Left ventricle myocardium superior (tissue), 1 donor: ENCODE results near the gene OR5D14. TPM values are rescaled to one million over a fixed set of nuclear protein-coding genes. Genes with fewer than 3 reads are reported as not detected.

Experiments
- ATAC-seq: fragments of 200-7000 bp; cut with Tn5 transposase; one replicate; pipeline ENCODE4 v1.9.1; 2020; ENCODE audit warnings: mild to moderate bottlenecking, moderate library complexity
- DNase-seq: peaks from one replicate; pipeline ENCODE4 v3.0.0-alpha.2; 2020
- intact Hi-C: fragments of 100-400 bp; cut with micrococcal nuclease; formaldehyde crosslinking; loops from one replicate; pipeline ENCODE4 v1.11.0; 2022
- long read RNA-seq: library from polyadenylated mRNA; unstranded; transcript quantifications from one replicate; pipeline ENCODE4 v2.0.0, GENCODE V29; 2021
- total RNA-seq: library from RNA; stranded (reverse); fragmentation: NEBNext Ultra II Directional; extraction: Animal tissue kit (Norgen Biotek cat#: 25700); gene quantifications from one replicate; pipeline ENCODE4 v1.2.1, GENCODE V29; 2021
- donor health status: DM: no; HTN: yes; CAD: no; lungs with severe emphysema.

OR5D14 gene
- total RNA-seq: not detected
- long read RNA-seq: 0 reads

DNA sequence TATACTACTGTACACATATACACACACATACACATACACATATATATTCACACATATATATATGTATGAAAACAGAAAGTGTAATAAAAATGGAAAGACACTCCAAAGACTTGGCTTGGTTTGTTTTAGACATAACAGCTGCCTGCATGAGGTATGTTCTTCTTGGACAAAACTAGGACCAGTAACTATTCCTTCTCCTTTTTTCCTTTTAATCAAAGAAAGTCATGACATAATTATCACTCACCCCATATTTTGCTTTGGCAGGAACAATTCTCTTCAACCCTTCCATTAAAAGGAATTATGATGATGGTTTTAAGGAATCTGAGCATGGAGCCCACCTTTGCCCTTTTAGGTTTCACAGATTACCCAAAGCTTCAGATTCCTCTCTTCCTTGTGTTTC, at the start of gene OR5D14:
OR5D14 (plus strand) TSS at position 301 of the 400 bp plus-strand sequence; CDS start at position 301, 0 bp downstream.
- ATAC-seq (no peak), DNase-seq (no peak)
- intact Hi-C loops: no loop called here

DNA sequence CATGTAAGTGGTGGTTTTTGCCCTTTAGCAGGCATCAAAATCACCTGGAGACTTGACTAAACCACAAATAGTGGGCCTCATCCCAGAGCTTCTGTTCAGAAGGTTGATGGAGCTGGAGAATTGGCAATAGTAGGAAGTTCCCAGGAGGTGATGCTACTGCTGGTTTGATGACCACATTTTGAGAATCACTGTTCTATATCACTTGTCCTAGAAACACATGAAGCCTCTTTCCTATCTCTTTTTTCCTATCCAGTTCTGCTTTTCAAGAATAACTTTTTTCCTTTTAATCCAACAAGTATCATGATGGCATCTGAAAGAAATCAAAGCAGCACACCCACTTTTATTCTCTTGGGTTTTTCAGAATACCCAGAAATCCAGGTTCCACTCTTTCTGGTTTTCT, 22.2 kb upstream of the OR5D14 start, which contains the start of gene OR5D13:
OR5D13 (plus strand) TSS at position 301 of the 400 bp plus-strand sequence; CDS start at position 301, 0 bp downstream.
- intact Hi-C loops: no loop called here
- ATAC-seq (no peak), DNase-seq (no peak)

DNA sequence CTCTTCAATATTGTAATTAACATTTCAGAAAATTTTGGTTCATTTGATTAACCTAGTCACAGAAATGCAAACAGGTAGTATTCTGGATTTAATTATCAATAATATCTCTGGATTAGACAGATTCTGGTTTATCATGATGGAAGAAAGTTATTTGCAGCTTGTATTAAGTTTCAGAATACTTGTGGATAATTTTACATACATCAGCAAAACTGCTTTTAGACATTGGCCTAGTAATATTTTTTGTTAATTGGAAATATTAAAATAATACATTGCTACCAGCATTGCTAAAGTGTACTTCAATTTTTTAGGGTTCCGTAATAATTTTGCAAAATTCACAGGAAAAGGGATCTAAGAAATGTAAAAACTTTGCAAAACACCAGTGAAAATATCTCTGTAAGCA, 3.8 kb upstream of the OR5D14 start:
- ATAC-seq (no peak), DNase-seq (no peak)
- intact Hi-C loops: no loop called here

DNA sequence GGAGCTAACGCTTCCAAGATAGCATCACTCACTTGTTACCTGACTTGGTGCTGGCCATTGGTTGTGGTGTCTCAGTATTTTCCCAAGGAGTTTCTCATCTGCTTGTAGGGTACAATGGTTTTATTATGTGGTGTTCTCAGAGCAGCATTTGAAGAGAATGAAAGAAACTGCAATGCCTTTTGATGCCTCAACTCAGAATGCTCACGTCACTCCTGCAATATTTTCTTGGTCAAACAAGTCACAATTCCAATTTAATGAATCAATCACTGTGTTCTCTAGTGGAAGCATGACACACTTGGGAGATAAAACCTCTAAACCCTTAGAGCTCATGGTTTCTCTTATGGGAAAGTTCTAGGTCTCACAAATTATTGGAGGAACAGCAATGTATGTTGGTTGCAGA, 2.0 kb upstream of the OR5D14 start:
- no peak for DNase-seq
- ATAC-seq: no peak
- intact Hi-C loops: no loop called here

DNA sequence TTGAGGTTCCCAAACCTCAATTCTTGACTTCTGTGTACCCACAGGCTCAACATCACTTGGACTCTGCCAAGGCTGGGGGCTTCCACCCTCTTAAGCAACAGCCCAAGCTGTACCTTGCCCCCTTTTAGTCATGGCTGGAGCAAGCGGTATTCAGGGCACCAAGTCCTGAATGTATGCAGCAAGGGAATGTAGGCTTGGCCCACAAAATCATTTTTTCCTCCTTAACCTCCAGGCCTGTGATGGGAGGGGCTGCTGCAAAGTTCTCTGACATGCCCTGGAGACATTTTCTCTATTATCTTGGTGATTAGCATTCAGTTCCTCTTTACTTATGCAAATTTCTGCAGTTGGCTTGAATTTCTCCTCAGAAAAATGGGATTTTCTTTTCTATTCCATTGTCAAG, 10.9 kb downstream of the OR5D14 start:
- ATAC-seq (no peak), DNase-seq (no peak)
- intact Hi-C loops: no loop called here

DNA sequence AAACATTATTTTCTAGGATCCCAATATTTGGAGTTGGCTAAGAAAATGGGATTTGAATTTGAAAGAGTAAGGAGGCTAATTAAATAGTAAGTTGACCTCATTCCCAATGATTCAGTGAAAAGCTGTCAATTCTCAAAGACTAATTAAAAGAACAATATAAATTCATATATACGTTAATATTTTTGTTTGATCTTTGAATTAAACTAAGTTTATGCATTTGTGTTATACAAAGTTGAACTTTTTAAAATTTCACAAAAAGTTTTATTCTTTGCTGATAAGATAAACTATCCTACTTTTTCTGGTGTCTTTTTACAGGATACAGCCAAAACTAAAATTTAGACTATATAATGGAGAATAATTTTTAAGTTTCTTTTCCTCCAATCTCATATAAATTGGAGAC, 15.7 kb downstream of the OR5D14 start, which contains the start of gene OR5L1:
OR5L1 (plus strand) TSS at position 301 of the 400 bp plus-strand sequence. CDS start 100 bp downstream, outside the sequence.
- DNase-seq (no peak), ATAC-seq (no peak)
- intact Hi-C loops: no loop called here

DNA sequence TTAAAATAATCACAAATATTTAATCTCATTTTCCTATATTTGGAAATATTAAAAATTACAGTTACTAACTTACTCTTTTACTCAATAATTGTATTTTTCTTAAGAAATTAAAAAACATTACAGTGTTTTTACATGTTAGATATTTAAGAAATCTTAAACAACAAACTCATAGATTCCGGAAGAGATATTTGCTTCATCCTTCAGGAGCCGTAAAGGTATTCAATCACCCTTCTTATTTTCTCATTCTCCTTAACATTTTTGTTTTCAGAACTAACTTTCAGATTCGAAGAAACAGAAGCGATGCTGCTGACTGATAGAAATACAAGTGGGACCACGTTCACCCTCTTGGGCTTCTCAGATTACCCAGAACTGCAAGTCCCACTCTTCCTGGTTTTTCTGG, 24.0 kb downstream of the OR5D14 start, which contains the start of gene OR5D18:
OR5D18 (plus strand) TSS at position 301 of the 400 bp plus-strand sequence; CDS start at position 301, 0 bp downstream.
- DNase-seq (no peak), ATAC-seq (no peak)
- intact Hi-C loops: no loop called here

DNA sequence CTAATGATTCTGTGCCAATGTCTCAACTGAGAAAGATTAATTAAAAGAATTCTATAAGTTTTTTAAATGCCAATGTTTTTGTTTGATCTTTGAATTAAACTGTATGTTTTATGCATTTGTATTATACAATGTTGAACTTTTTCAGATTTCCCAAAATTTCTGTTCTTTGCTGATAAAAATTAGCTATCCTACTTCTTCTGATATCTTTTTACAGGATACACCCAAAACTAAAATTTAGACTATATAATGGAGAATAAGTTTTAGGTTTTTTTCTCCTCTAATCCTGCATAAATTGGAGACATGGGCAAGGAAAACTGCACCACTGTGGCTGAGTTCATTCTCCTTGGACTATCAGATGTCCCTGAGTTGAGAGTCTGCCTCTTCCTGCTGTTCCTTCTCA, 31.6 kb downstream of the OR5D14 start, which contains the start of gene OR5L2:
OR5L2 (plus strand) TSS at position 301 of the 400 bp plus-strand sequence; CDS start at position 301, 0 bp downstream.
- ATAC-seq (no peak), DNase-seq (no peak)
- intact Hi-C loops: no loop called here

DNA sequence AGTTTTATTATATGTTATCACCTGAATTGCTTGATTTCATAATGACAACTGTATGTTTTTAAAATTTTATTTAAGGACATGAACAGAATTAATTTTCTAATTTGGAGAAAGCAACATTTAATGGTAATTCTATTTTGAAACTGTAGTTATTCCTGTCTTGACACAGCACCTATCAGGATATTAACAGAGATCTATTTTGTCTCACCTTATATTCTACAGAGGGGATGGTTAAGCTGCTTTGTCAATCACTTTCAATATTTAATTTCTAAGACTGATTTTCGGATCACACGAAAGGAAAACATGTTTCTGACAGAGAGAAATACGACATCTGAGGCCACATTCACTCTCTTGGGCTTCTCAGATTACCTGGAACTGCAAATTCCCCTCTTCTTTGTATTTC, 43.1 kb downstream of the OR5D14 start, which contains the start of gene OR5D16:
OR5D16 (plus strand) TSS at position 301 of the 400 bp plus-strand sequence; CDS start at position 301, 0 bp downstream.
- DNase-seq: no peak
- intact Hi-C loops: no loop called here
- ATAC-seq: no peak

Other genes with a start within 250 kb of the OR5D14 start
- not detected for gene OR4C15, start 241.1 kb upstream of the OR5D14 start, total RNA-seq
- not detected for gene OR4C16, start 223.4 kb upstream of the OR5D14 start, total RNA-seq
- not detected for gene OR4C11, start 187.9 kb upstream of the OR5D14 start, total RNA-seq
- not detected for gene OR4P4, start 160.4 kb upstream of the OR5D14 start, total RNA-seq
- gene OR4S2, start 147.2 kb upstream of the OR5D14 start, total RNA-seq: not detected
- gene OR4C6, start 133.4 kb upstream of the OR5D14 start, total RNA-seq: not detected
- not detected for gene OR5D13, start 22.1 kb upstream of the OR5D14 start, total RNA-seq
- not detected for gene OR5L1, start 15.8 kb downstream of the OR5D14 start, total RNA-seq
- gene OR5D18, start 24.1 kb downstream of the OR5D14 start, total RNA-seq: not detected
- not detected for gene OR5L2, start 31.7 kb downstream of the OR5D14 start, total RNA-seq
- not detected for gene OR5D16, start 43.2 kb downstream of the OR5D14 start, total RNA-seq
- not detected for gene TRIM51, start 87.7 kb downstream of the OR5D14 start, total RNA-seq
- gene OR5W2, start 119.0 kb downstream of the OR5D14 start, total RNA-seq: not detected
- gene OR5I1, start 140.8 kb downstream of the OR5D14 start, total RNA-seq: not detected
- not detected for gene OR10AG1, start 174.4 kb downstream of the OR5D14 start, total RNA-seq
- not detected for gene OR5F1, start 199.1 kb downstream of the OR5D14 start, total RNA-seq
- not detected for gene OR5AS1, start 232.1 kb downstream of the OR5D14 start, total RNA-seq